Measurements from ENCODE around the gene RNF31. TPM values are rescaled to one million over a fixed set of nuclear protein-coding genes. Genes with fewer than 3 reads are reported as not detected.

Gene RNF31
- polyA plus RNA-seq, 1 of the 3 experiments (the other 2 are of a cell fraction): 19.2 TPM

DNA sequence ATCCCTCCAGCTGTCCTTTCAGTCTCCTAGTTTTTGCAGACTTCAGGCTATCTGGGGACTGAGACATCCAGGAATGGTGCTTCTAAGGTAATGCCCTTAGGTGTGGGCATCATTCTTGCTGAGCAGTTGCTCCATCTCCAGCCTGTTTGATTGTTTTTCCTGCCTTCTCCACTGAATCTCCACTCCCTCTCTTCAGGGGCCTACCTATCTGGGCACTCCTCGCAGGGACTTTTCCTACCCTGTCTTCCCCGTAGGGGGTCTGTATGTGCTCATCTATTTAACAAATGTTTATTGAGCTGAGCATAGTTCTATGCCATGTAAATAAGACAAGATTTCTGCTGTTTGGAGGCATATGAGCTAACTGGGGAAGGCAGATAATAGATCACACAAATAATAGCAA lies 14.3 kb upstream of the RNF31 start:
- H3K9me2 ChIP-seq: no peaks in the 10 kb centered on the region
- H2AFZ ChIP-seq (ENCODE audit: low read depth): no peak overlapping the region
- WGBS (ENCODE audit: low lambda C conversion rate): 98% methylated on average over 2 of the region's 2 CpGs
- H3K4me2 ChIP-seq: no peak overlapping the region
- ChIA-PET POLR2A (interaction anchor here (0.7 kb wide), 1 partner anchor 42 kb away, joined by 3 read pairs; no protein-coding TSS in a partner anchor), CTCF (interaction anchor here (0.7 to 2.6 kb wide), 4 partner anchors 16 to 790 kb away, joined by 3 to 13 read pairs (median 3); partner anchors contain the start of gene IRF9)
- no peak for TF ChIP-seq IRF3 (IDR thresholded peaks at IDR 0.05; ENCODE audit: low read depth, low read length)
- no peak for TF ChIP-seq SIN3A (IDR thresholded peaks at IDR 0.05; ENCODE audit: borderline replicate concordance, low read depth, low read length)
- no peak for TF ChIP-seq NFIC (IDR thresholded peaks at IDR 0.05; ENCODE audit: borderline replicate concordance)
- no peak for TF ChIP-seq MEF2A (IDR thresholded peaks at IDR 0.05; ENCODE audit: borderline replicate concordance, low read depth)
- no peak for TF ChIP-seq TCF12 (IDR thresholded peaks at IDR 0.05)
- TF ChIP-seq CHD2 (IDR thresholded peaks at IDR 0.05; ENCODE audit: low read length, partially characterized antibody): no peak
- no peak for TF ChIP-seq RAD21 (IDR thresholded peaks at IDR 0.05; ENCODE audit: low read length)
- no peak for TF ChIP-seq FOXJ3 (CRISPR knock-in tag; IDR thresholded peaks at IDR 0.05)
- TF ChIP-seq GABPA (IDR thresholded peaks at IDR 0.05; ENCODE audit: low read depth): no peak
- no peak for TF ChIP-seq ZBTB33 (IDR thresholded peaks at IDR 0.05; ENCODE audit: borderline replicate concordance, low read depth)
- H3K27me3 ChIP-seq (ENCODE audit: insufficient read depth): no peaks in the 10 kb centered on the region
- H3K4me3 ChIP-seq (ENCODE audit: low read depth in 2 of 2, low read length in 1 of 2): no peak overlapping the region
- DNase-seq: no peak
- peaks cover 4 to 7% of the 10 kb centered on the region in 2 experiments for H3K36me3 ChIP-seq (replicated peaks in 1 of 2; ENCODE audit: control insufficient read depth in 1 of 2, insufficient read depth in 2 of 2, low read length in 1 of 2)
- H3K4me1 ChIP-seq (ENCODE audit: control insufficient read depth in 1 of 2, insufficient read depth in 2 of 2, low read depth in 1 of 2, low read length in 1 of 2): peaks cover 0 to 26% of the 10 kb centered on the region in 2 experiments; a peak in 1 of 4 replicates
- no peak overlapping the region for H3K27ac ChIP-seq (ENCODE audit: low read depth in 2 of 2, low read length in 1 of 2)
- H3K9ac ChIP-seq: no peak overlapping the region
- H3F3A ChIP-seq (replicated peaks; ENCODE audit: insufficient read depth): peaks cover 7% of the 10 kb centered on the region
- peaks cover 4% of the 10 kb centered on the region; the same call in 1 of the 2 replicates for H3K79me2 ChIP-seq (ENCODE audit: insufficient read depth)
- H4K20me1 ChIP-seq (ENCODE audit: insufficient read depth): no peaks in the 10 kb centered on the region
- no peaks in the 10 kb centered on the region for H3K9me3 ChIP-seq

GRCh38 chr14:24133735-24134134 lies 13.6 kb upstream of the RNF31 start:
- no peaks in the 10 kb centered on the region for H4K20me1 ChIP-seq (ENCODE audit: insufficient read depth)
- H2AFZ ChIP-seq (ENCODE audit: low read depth): no peak overlapping the region
- H3F3A ChIP-seq (replicated peaks; ENCODE audit: insufficient read depth): peaks cover 7% of the 10 kb centered on the region
- ChIA-PET POLR2A (no interaction called here), CTCF (interaction anchor here (0.7 to 2.6 kb wide), 4 partner anchors 9 to 791 kb away, joined by 3 to 13 read pairs (median 3); partner anchors contain the start of gene IRF9)
- no peak overlapping the region for H3K27ac ChIP-seq (ENCODE audit: low read depth in 2 of 2, low read length in 1 of 2)
- 98% methylated on average over 1 of the region's 1 CpG for WGBS (ENCODE audit: low lambda C conversion rate)
- peaks cover 9% of the 10 kb centered on the region for H3K79me2 ChIP-seq (ENCODE audit: insufficient read depth)
- TF ChIP-seq, protein P1, sequence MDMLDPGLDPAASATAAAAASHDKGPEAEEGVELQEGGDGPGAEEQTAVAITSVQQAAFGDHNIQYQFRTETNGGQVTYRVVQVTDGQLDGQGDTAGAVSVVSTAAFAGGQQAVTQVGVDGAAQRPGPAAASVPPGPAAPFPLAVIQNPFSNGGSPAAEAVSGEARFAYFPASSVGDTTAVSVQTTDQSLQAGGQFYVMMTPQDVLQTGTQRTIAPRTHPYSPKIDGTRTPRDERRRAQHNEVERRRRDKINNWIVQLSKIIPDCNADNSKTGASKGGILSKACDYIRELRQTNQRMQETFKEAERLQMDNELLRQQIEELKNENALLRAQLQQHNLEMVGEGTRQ (IDR thresholded peaks at IDR 0.05; ENCODE audit: borderline replicate concordance, low read depth, low read length): no peak
- no peak for TF ChIP-seq NRF1 (IDR thresholded peaks at IDR 0.05; ENCODE audit: low read depth, low read length)
- no peak for TF ChIP-seq NFIC (IDR thresholded peaks at IDR 0.05; ENCODE audit: borderline replicate concordance)
- no peak for TF ChIP-seq FOXJ3 (CRISPR knock-in tag; IDR thresholded peaks at IDR 0.05)
- no peak for TF ChIP-seq RCOR1 (IDR thresholded peaks at IDR 0.05; ENCODE audit: low read length)
- TF ChIP-seq FOXM1 (IDR thresholded peaks at IDR 0.05; ENCODE audit: low read depth): no peak
- TF ChIP-seq ZBTB33 (IDR thresholded peaks at IDR 0.05; ENCODE audit: borderline replicate concordance, low read depth): no peak
- DNase-seq: no peak
- H3K9ac ChIP-seq: no peak overlapping the region
- H3K4me2 ChIP-seq: no peak overlapping the region
- no peak overlapping the region for H3K4me3 ChIP-seq (ENCODE audit: low read depth in 2 of 2, low read length in 1 of 2)
- H3K9me2 ChIP-seq: no peaks in the 10 kb centered on the region
- H3K4me1 ChIP-seq (ENCODE audit: control insufficient read depth in 1 of 2, insufficient read depth in 2 of 2, low read depth in 1 of 2, low read length in 1 of 2): peaks cover 0 to 30% of the 10 kb centered on the region in 2 experiments; a peak in 1 of 4 replicates
- peaks cover 10 to 15% of the 10 kb centered on the region in 2 experiments for H3K36me3 ChIP-seq (replicated peaks in 1 of 2; ENCODE audit: control insufficient read depth in 1 of 2, insufficient read depth in 2 of 2, low read length in 1 of 2)
- no peaks in the 10 kb centered on the region for H3K9me3 ChIP-seq
- H3K27me3 ChIP-seq (ENCODE audit: insufficient read depth): no peaks in the 10 kb centered on the region

All from SK-N-SH (cell line).